Measurements from ENCODE around the gene FOCAD.

DNA sequence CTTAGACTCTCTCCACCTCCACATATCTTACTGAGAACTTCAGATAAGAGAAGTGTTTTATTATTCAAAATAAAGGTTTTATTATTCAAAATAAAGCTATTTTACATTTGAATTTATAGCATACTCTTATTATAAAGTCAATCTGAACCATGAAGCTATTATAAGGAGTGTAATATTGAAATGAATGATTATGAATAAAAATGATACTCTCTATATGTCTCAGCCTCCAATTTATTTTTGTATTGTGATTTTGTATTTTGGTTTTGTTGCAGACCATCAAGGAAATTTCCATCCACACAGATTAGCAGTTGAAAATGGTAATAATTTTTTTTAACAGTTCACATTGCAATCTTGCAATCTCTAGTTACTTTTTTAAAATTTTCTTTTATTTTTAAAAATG, 10.2 kb downstream of the FOCAD start:
- TF ChIP-seq, protein P1, sequence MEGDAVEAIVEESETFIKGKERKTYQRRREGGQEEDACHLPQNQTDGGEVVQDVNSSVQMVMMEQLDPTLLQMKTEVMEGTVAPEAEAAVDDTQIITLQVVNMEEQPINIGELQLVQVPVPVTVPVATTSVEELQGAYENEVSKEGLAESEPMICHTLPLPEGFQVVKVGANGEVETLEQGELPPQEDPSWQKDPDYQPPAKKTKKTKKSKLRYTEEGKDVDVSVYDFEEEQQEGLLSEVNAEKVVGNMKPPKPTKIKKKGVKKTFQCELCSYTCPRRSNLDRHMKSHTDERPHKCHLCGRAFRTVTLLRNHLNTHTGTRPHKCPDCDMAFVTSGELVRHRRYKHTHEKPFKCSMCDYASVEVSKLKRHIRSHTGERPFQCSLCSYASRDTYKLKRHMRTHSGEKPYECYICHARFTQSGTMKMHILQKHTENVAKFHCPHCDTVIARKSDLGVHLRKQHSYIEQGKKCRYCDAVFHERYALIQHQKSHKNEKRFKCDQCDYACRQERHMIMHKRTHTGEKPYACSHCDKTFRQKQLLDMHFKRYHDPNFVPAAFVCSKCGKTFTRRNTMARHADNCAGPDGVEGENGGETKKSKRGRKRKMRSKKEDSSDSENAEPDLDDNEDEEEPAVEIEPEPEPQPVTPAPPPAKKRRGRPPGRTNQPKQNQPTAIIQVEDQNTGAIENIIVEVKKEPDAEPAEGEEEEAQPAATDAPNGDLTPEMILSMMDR (conservative IDR thresholded peaks at IDR 0.05; ENCODE audit: low read depth, low read length), result no peak
- no peak for TF ChIP-seq EZH2 (IDR thresholded peaks at IDR 0.05; ENCODE audit: borderline replicate concordance, low read depth, low read length, poor library complexity, severe bottlenecking)
